Measurements from ENCODE around the gene C1QTNF4.

DNA sequence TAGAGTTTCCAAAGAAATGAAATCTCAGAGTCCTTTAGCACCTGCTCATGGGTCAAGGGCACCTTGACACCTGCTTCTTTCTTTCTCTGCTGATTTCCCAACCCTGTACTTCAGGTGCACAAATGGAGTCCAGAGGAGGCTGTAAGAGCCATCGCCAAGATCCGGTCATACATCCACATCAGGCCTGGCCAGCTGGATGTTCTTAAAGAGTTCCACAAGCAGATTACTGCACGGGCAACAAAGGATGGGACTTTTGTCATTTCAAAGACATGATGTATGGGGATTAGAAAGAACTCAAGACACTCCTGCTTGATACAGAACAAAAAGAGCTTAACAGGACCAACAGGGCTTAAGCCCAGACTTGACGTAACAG, 22.9 kb downstream of the C1QTNF4 start:
- TF ChIP-seq, protein P1, sequence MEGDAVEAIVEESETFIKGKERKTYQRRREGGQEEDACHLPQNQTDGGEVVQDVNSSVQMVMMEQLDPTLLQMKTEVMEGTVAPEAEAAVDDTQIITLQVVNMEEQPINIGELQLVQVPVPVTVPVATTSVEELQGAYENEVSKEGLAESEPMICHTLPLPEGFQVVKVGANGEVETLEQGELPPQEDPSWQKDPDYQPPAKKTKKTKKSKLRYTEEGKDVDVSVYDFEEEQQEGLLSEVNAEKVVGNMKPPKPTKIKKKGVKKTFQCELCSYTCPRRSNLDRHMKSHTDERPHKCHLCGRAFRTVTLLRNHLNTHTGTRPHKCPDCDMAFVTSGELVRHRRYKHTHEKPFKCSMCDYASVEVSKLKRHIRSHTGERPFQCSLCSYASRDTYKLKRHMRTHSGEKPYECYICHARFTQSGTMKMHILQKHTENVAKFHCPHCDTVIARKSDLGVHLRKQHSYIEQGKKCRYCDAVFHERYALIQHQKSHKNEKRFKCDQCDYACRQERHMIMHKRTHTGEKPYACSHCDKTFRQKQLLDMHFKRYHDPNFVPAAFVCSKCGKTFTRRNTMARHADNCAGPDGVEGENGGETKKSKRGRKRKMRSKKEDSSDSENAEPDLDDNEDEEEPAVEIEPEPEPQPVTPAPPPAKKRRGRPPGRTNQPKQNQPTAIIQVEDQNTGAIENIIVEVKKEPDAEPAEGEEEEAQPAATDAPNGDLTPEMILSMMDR (conservative IDR thresholded peaks at IDR 0.05; ENCODE audit: low read length): no peak
- no peak for TF ChIP-seq EZH2phosphoT487 (IDR thresholded peaks at IDR 0.05; ENCODE audit: borderline replicate concordance, low read depth, low read length)

All from OCI-LY7 (cell line).